OCI-LY1 (cell line): ENCODE data around the gene MESD.

Experiments used
- H2AFZ ChIP-seq: fragments of 200-600 bp; sonication (generic), shearing (Covaris generic); 2 replicates; pipeline ENCODE4 v1.6.0; 2014; ENCODE audit warnings: antibody characterized with exemption, mild to moderate bottlenecking, low read length
- H3F3A ChIP-seq: fragments of 200-600 bp; sonication (generic), shearing (Covaris generic); 2 replicates; pipeline ENCODE4 v1.6.0; 2014; ENCODE audit warnings: mild to moderate bottlenecking, antibody characterized with exemption, low read length, moderate library complexity; ENCODE audit not compliant: insufficient read depth
- H3K27ac ChIP-seq: fragments of 200-600 bp; sonication (generic); 2 replicates; pipeline ENCODE4 v1.5.1; 2014; ENCODE audit warnings: low read length, mixed run types, mild to moderate bottlenecking, low read depth; ENCODE audit not compliant: poor library complexity, severe bottlenecking
- H3K27me3 ChIP-seq: fragments of 200-600 bp; sonication (generic); 2 replicates; pipeline ENCODE4 v1.6.0; 2014; ENCODE audit warnings: antibody characterized with exemption, mild to moderate bottlenecking, low read length, moderate library complexity; ENCODE audit not compliant: insufficient read depth
- H3K36me3 ChIP-seq: fragments of 200-600 bp; sonication (generic); 2 replicates; pipeline ENCODE4 v1.6.1; 2014; ENCODE audit warnings: mild to moderate bottlenecking, antibody characterized with exemption, low read length, moderate library complexity, mixed read lengths; ENCODE audit not compliant: insufficient read depth
- H3K4me1 ChIP-seq: fragments of 200-600 bp; sonication (generic); 2 replicates; pipeline ENCODE4 v1.5.1; 2014; ENCODE audit warnings: mild to moderate bottlenecking, low read length, moderate library complexity; ENCODE audit not compliant: insufficient read depth, severe bottlenecking
- H3K4me2 ChIP-seq: fragments of 200-600 bp; sonication (generic), shearing (Covaris generic); 2 replicates; pipeline ENCODE4 v1.6.1; 2014; ENCODE audit warnings: low read length
- H3K4me3 ChIP-seq: fragments of 200-600 bp; sonication (generic); 2 replicates; pipeline ENCODE4 v1.5.1; 2014; ENCODE audit warnings: low read length, low read depth, mild to moderate bottlenecking, mixed read lengths; ENCODE audit not compliant: poor library complexity, severe bottlenecking
- H3K79me2 ChIP-seq: fragments of 200-600 bp; shearing (Covaris generic); 2 replicates; pipeline ENCODE4 v1.6.1; 2016; ENCODE audit warnings: mixed run types, low read length, mixed read lengths; ENCODE audit not compliant: insufficient read depth
- H3K9ac ChIP-seq: fragments of 200-600 bp; sonication (generic), shearing (Covaris generic); 2 replicates; pipeline ENCODE4 v1.6.1; 2014; ENCODE audit warnings: mild to moderate bottlenecking, low read length, mixed read lengths
- H3K9me2 ChIP-seq: fragments of 200-600 bp; sonication (generic), shearing (Covaris generic); 2 replicates; pipeline ENCODE4 v1.6.1; 2014; ENCODE audit warnings: low read depth, mild to moderate bottlenecking, low read length, mixed read lengths
- H3K9me3 ChIP-seq: fragments of 200-600 bp; shearing (Covaris generic); 2 replicates; pipeline ENCODE4 v1.6.1; 2014; ENCODE audit warnings: low read length, mixed read lengths
- H4K20me1 ChIP-seq: fragments of 200-600 bp; sonication (generic), shearing (Covaris generic); 2 replicates; pipeline ENCODE4 v1.6.0; 2016; ENCODE audit warnings: mild to moderate bottlenecking, low read length; ENCODE audit not compliant: insufficient read depth
- CTCF ChIP-seq: fragments of 200-600 bp; sonication (generic), shearing (Covaris generic); IDR thresholded peaks from 2 replicates; pipeline ENCODE4 v1.5.1; 2017; ENCODE audit warnings: mild to moderate bottlenecking, antibody characterized with exemption, low read length, moderate library complexity, mixed read lengths
- EZH2 ChIP-seq: fragments of 200-600 bp; sonication (generic), shearing (Covaris generic); IDR thresholded peaks from 2 replicates; pipeline ENCODE4 v1.8.0; 2017; ENCODE audit warnings: borderline replicate concordance, mixed run types, mild to moderate bottlenecking, antibody characterized with exemption, low read length, moderate library complexity, mixed read lengths

Gene MESD

GRCh38 chr15:80932513-80932815 lies 57.2 kb downstream of the MESD start:
- TF ChIP-seq CTCF (no peak), EZH2 (no peak)
- Histone ChIP-seq H3K4me3 (no peak overlapping the region), H3K79me2 (no peaks in the 10 kb centered on the region), H3K9me2 (no peaks in the 10 kb centered on the region), H3K4me2 (no peak overlapping the region), H3K9me3 (no peaks in the 10 kb centered on the region), H3K27ac (no peak overlapping the region), H2AFZ (no peak overlapping the region), H3K36me3 (no peaks in the 10 kb centered on the region), H3K9ac (no peak overlapping the region), H3K4me1 (no peaks in the 10 kb centered on the region), H4K20me1 (no peaks in the 10 kb centered on the region), H3F3A (no peaks in the 10 kb centered on the region), H3K27me3 (no peaks in the 10 kb centered on the region)

- Histone ChIP-seq H3K27ac (no peak overlapping the region), H3K79me2 (no peaks in the 10 kb centered on the region), H3K4me2 (no peak overlapping the region), H2AFZ (no peak overlapping the region), H3K36me3 (no peaks in the 10 kb centered on the region), H3K4me1 (no peaks in the 10 kb centered on the region), H3K4me3 (no peak overlapping the region), H3K27me3 (no peaks in the 10 kb centered on the region), H4K20me1 (no peaks in the 10 kb centered on the region), H3K9me3 (no peaks in the 10 kb centered on the region), H3F3A (no peaks in the 10 kb centered on the region), H3K9ac (no peak overlapping the region), H3K9me2 (no peaks in the 10 kb centered on the region)
- no peak for TF ChIP-seq CTCF
- TF ChIP-seq EZH2: no peak
These were observed 57.7 kb downstream of the MESD start for GRCh38 chr15:80931721-80932512.

- Histone ChIP-seq H3K36me3 (no peaks in the 10 kb centered on the region), H3K27ac (no peak overlapping the region), H3K4me3 (no peak overlapping the region), H3F3A (no peaks in the 10 kb centered on the region), H3K4me2 (no peak overlapping the region), H4K20me1 (no peaks in the 10 kb centered on the region), H3K9ac (no peak overlapping the region), H3K4me1 (no peaks in the 10 kb centered on the region), H3K79me2 (no peaks in the 10 kb centered on the region), H3K9me2 (no peaks in the 10 kb centered on the region), H3K9me3 (no peaks in the 10 kb centered on the region), H2AFZ (no peak overlapping the region), H3K27me3 (no peaks in the 10 kb centered on the region)
- TF ChIP-seq CTCF: no peak
- TF ChIP-seq EZH2: no peak
These were observed 58.4 kb downstream of the MESD start for GRCh38 chr15:80931191-80931590.
